H1 (cell line): ENCODE data around the gene NAA16. TPM values are rescaled to one million over a fixed set of nuclear protein-coding genes. Genes with fewer than 3 reads are reported as not detected.

Experiments used
- CTCF ChIA-PET: fragments of 300-600 bp; sonication (Branson Sonifier 250); formaldehyde crosslinking; loops from one replicate; lab custom pipeline; 2021; ENCODE audit not compliant: partially characterized antibody; lab: Charles Lee
- POLR2A ChIA-PET: fragments of 300-600 bp; sonication (Branson Sonifier 250); formaldehyde crosslinking; loops from one replicate; lab custom pipeline; 2021; ENCODE audit warnings: inconsistent platforms; ENCODE audit not compliant: partially characterized antibody; lab: Charles Lee
- DNase-seq, 2 experiments: peaks; one replicate each; pipeline versions ENCODE4 v3.0.0 to v3.0.0-alpha.2; 2010 to 2022; ENCODE audit warnings: low spot score in 2 of 2, low read depth in 1 of 2, mixed read lengths in 1 of 2
- FAIRE-seq: peaks from 2 replicates; lab custom pipeline; 2011; peaks lifted over from hg19 to GRCh38; lab: Jason Lieb, UNC
- H2AFZ ChIP-seq: 2 replicates; pipeline ENCODE4 v1.8.1; 2012; ENCODE audit warnings: low read length, inconsistent platforms
- H2AK5ac ChIP-seq: 2 replicates; pipeline ENCODE4 v1.6.1; 2013; ENCODE audit warnings: low read depth, low read length
- H2BK120ac ChIP-seq: replicated peaks from 2 replicates; pipeline ENCODE3; 2013; ENCODE audit warnings: low read depth, low read length, inconsistent platforms
- H2BK12ac ChIP-seq: 2 replicates; pipeline ENCODE4 v1.6.1; 2013; ENCODE audit warnings: low read depth, low read length
- H2BK15ac ChIP-seq: 2 replicates; pipeline ENCODE4 v1.6.1; 2013; ENCODE audit warnings: low read length
- H2BK20ac ChIP-seq: 2 replicates; pipeline ENCODE4 v1.6.1; 2013; ENCODE audit warnings: low read length
- H2BK5ac ChIP-seq: 2 replicates; pipeline ENCODE4 v1.6.1; 2013; ENCODE audit warnings: low read depth, low read length
- H3K14ac ChIP-seq: 2 replicates; pipeline ENCODE4 v1.6.1; 2013; ENCODE audit warnings: inconsistent platforms; ENCODE audit not compliant: insufficient read length
- H3K18ac ChIP-seq: 2 replicates; pipeline ENCODE4 v1.6.1; 2013; ENCODE audit warnings: low read length; ENCODE audit errors: extremely low read depth
- H3K23ac ChIP-seq: 2 replicates; pipeline ENCODE4 v1.6.1; 2013; ENCODE audit warnings: inconsistent platforms; ENCODE audit not compliant: insufficient read length
- H3K23me2 ChIP-seq: 2 replicates; pipeline ENCODE4 v1.6.1; 2013; ENCODE audit warnings: low read depth, low read length
- H3K27ac ChIP-seq: 2 replicates; pipeline ENCODE4 v1.6.1; 2011; ENCODE audit warnings: low read depth, low read length, inconsistent platforms
- H3K27me3 ChIP-seq, 4 experiments: replicated peaks in 1 of 4; 1 replicate in 1 of 4; 2 replicates in 3 of 4; pipeline versions ENCODE4 v1.6.1 to v1.8.1; 2011 to 2013; ENCODE audit warnings: low read length in 3 of 4, mild to moderate bottlenecking in 3 of 4, inconsistent platforms in 2 of 4, mixed read lengths in 2 of 4, moderate library complexity in 1 of 4; ENCODE audit not compliant: control insufficient read depth in 3 of 4, insufficient read depth in 3 of 4; ENCODE audit errors: extremely low read depth in 1 of 4
- H3K36me3 ChIP-seq, 4 experiments: 2 replicates each; pipeline versions ENCODE4 v1.6.1 to v1.8.1; 2011 to 2013; ENCODE audit warnings: mild to moderate bottlenecking in 4 of 4, low read length in 3 of 4, moderate library complexity in 2 of 4, control low read depth in 1 of 4, inconsistent platforms in 1 of 4; ENCODE audit not compliant: insufficient read depth in 4 of 4, control insufficient read depth in 2 of 4
- H3K4ac ChIP-seq: replicated peaks from 2 replicates; pipeline ENCODE3; 2013; ENCODE audit warnings: low read length, low read depth, mixed read lengths, inconsistent platforms; ENCODE audit not compliant: insufficient read length
- H3K4me1 ChIP-seq, 4 experiments: replicated peaks in 1 of 4; 1 replicate in 1 of 4; 2 replicates in 3 of 4; pipeline versions ENCODE4 v1.6.1 to v1.8.1; 2011 to 2013; ENCODE audit warnings: low read length in 3 of 4, inconsistent platforms in 2 of 4, mixed read lengths in 1 of 4; ENCODE audit not compliant: insufficient read depth in 4 of 4, control insufficient read depth in 3 of 4
- H3K4me2 ChIP-seq, 2 experiments: 2 replicates each; pipeline versions ENCODE4 v1.6.1 to v1.8.1; 2011 to 2013; ENCODE audit warnings: low read depth in 2 of 2, low read length in 2 of 2, control low read depth in 1 of 2, inconsistent platforms in 1 of 2, mild to moderate bottlenecking in 1 of 2; ENCODE audit not compliant: insufficient read depth in 1 of 2
- H3K4me3 ChIP-seq, 4 experiments: fragments of 200-600, 300-600 bp in 1 of 4; sonication (generic), shearing (Covaris generic), sonication (Bioruptor Twin) in 1 of 4; 2 replicates each; pipeline versions ENCODE4 v1.5.1 to v1.8.1; 2011 to 2016; ENCODE audit warnings: low read length in 4 of 4, low read depth in 3 of 4, control low read depth in 2 of 4, inconsistent platforms in 2 of 4, mild to moderate bottlenecking in 2 of 4, mixed read lengths in 1 of 4, moderate library complexity in 1 of 4; ENCODE audit not compliant: insufficient read depth in 2 of 4; ENCODE audit errors: extremely low read depth in 1 of 4
- H3K56ac ChIP-seq: replicated peaks from 2 replicates; pipeline ENCODE3; 2013; ENCODE audit warnings: low read depth, mild to moderate bottlenecking, mixed read lengths, low read length, inconsistent platforms; ENCODE audit not compliant: insufficient read length
- H3K79me1 ChIP-seq: 2 replicates; pipeline ENCODE4 v1.6.1; 2013; ENCODE audit warnings: low read depth, low read length, control low read depth
- H3K79me2 ChIP-seq, 2 experiments: 2 replicates each; pipeline versions ENCODE4 v1.6.1 to v1.8.1; 2012 to 2013; ENCODE audit warnings: low read length in 2 of 2, mild to moderate bottlenecking in 2 of 2, inconsistent platforms in 1 of 2; ENCODE audit not compliant: insufficient read depth in 2 of 2, control insufficient read depth in 1 of 2
- H3K9ac ChIP-seq, 4 experiments: replicated peaks in 1 of 4; 1 replicate in 1 of 4; 2 replicates in 3 of 4; pipeline versions ENCODE4 v1.6.1 to v1.8.1; 2011 to 2013; ENCODE audit warnings: low read depth in 3 of 4, low read length in 3 of 4, control low read depth in 2 of 4, mild to moderate bottlenecking in 2 of 4, moderate library complexity in 2 of 4, inconsistent platforms in 1 of 4; ENCODE audit errors: extremely low read depth in 1 of 4
- H3K9me3 ChIP-seq, 2 experiments: 2 replicates each; pipeline versions ENCODE4 v1.6.1 to v1.8.1; 2012 to 2013; ENCODE audit warnings: mild to moderate bottlenecking in 2 of 2, moderate library complexity in 2 of 2, control low read depth in 1 of 2, inconsistent platforms in 1 of 2, low read depth in 1 of 2, low read length in 1 of 2, mixed read lengths in 1 of 2; ENCODE audit not compliant: insufficient read depth in 2 of 2
- H4K20me1 ChIP-seq, 2 experiments: replicated peaks in 1 of 2; 2 replicates each; pipeline versions ENCODE3 to v1.8.1; 2011 to 2013; ENCODE audit warnings: inconsistent platforms in 2 of 2, low read length in 2 of 2, mild to moderate bottlenecking in 1 of 2; ENCODE audit not compliant: insufficient read depth in 2 of 2, control insufficient read depth in 1 of 2
- H4K5ac ChIP-seq: 2 replicates; pipeline ENCODE4 v1.6.1; 2013; ENCODE audit warnings: low read length, low read depth, mixed read lengths, inconsistent platforms; ENCODE audit not compliant: insufficient read length
- H4K8ac ChIP-seq: 2 replicates; pipeline ENCODE4 v1.8.0; 2013; ENCODE audit warnings: mild to moderate bottlenecking, moderate library complexity, low read length, inconsistent platforms; ENCODE audit not compliant: insufficient read depth; ENCODE audit errors: extremely low read depth
- H4K91ac ChIP-seq: replicated peaks from 2 replicates; pipeline ENCODE3; 2013; ENCODE audit warnings: low read length, mixed read lengths, inconsistent platforms; ENCODE audit not compliant: insufficient read length
- CEBPB ChIP-seq: IDR thresholded peaks from 2 replicates; pipeline ENCODE4 v1.6.1; 2012; ENCODE audit warnings: low read depth, low read length
- HDAC2 ChIP-seq, 2 experiments: fragments of 300-600 bp in 1 of 2; sonication (generic) in 1 of 2; IDR thresholded peaks; 2 replicates each; pipeline ENCODE4 v1.6.1; 2011 to 2012; ENCODE audit warnings: low read depth in 2 of 2, low read length in 2 of 2, mild to moderate bottlenecking in 2 of 2, moderate library complexity in 2 of 2, borderline replicate concordance in 1 of 2, inconsistent platforms in 1 of 2
- NANOG ChIP-seq: IDR thresholded peaks from 2 replicates; pipeline ENCODE4 v1.6.1; 2011; ENCODE audit warnings: low read length, low read depth, mild to moderate bottlenecking, inconsistent platforms; ENCODE audit not compliant: insufficient read depth, poor library complexity, severe bottlenecking
- RBBP5 ChIP-seq: IDR thresholded peaks from 2 replicates; pipeline ENCODE4 v1.7.1; 2012; ENCODE audit warnings: low read depth, mild to moderate bottlenecking, inconsistent platforms, low read length, moderate library complexity, borderline replicate concordance
- RFX5 ChIP-seq: IDR thresholded peaks from 2 replicates; pipeline ENCODE4 v1.6.1; 2011; ENCODE audit warnings: low read depth, low read length, improper control_type of control experiment, borderline replicate concordance
- WGBS, 2 experiments: shearing (Covaris generic) in 1 of 2; methylation state at CpG; one replicate each; pipeline versions ENCODE4 v1.1.6 to v1.1.7; 2013 to 2015; ENCODE audit warnings: low lambda C conversion rate in 2 of 2, mixed read lengths in 2 of 2, inconsistent platforms in 1 of 2, low coverage in 1 of 2, missing lambda C conversion rate in 1 of 2; ENCODE audit not compliant: insufficient replicate concordance in 2 of 2, insufficient coverage in 1 of 2, insufficient read length in 1 of 2; ENCODE audit errors: extremely low coverage in 1 of 2, missing lambda C conversion rate in 1 of 2; 5-methylcytosine and 5-hydroxymethylcytosine counted together
- polyA plus RNA-seq, 7 experiments: library from polyadenylated mRNA; depleted of rRNA in 3 of 7; stranded (reverse) in 5 of 7; unstranded in 2 of 7; fragments of >200 nt in 5 of 7; fragments of 200-250 nt in 2 of 7; gene quantifications; 1 replicate in 5 of 7; 2 replicates in 1 of 7; 4 replicates in 1 of 7; pipeline versions ENCODE4 v1.2.1 to v1.2.3, GENCODE V29; 2011 to 2013; ENCODE audit warnings: missing spikeins in 2 of 7, mixed read lengths in 2 of 7
- total RNA-seq: library from RNA; stranded (reverse); fragmentation: NEBNext Ultra II Directional; extraction: Animal tissue kit (Norgen Biotek cat#: 25700); gene quantifications from 2 replicates; pipeline ENCODE4 v1.2.1, GENCODE V29; 2021
- TF ChIP-seq, protein P1 (sequence below), 3 experiments: IDR thresholded peaks; 1 replicate in 2 of 3; 2 replicates in 1 of 3; pipeline versions ENCODE4 v1.5.1 to v1.6.1; 2011; ENCODE audit warnings: low read length in 3 of 3, mild to moderate bottlenecking in 3 of 3, inconsistent platforms in 2 of 3, low read depth in 1 of 3, moderate library complexity in 1 of 3; ENCODE audit not compliant: insufficient read depth in 1 of 3; ENCODE audit errors: control extremely low read depth in 1 of 3

NAA16 gene
- total and polyA plus RNA-seq, 2 of the 8 experiments (the other 6 are each of a cell fraction or from before 2014, with no cell fraction given), result 11.4 to 40.0 TPM

DNA sequence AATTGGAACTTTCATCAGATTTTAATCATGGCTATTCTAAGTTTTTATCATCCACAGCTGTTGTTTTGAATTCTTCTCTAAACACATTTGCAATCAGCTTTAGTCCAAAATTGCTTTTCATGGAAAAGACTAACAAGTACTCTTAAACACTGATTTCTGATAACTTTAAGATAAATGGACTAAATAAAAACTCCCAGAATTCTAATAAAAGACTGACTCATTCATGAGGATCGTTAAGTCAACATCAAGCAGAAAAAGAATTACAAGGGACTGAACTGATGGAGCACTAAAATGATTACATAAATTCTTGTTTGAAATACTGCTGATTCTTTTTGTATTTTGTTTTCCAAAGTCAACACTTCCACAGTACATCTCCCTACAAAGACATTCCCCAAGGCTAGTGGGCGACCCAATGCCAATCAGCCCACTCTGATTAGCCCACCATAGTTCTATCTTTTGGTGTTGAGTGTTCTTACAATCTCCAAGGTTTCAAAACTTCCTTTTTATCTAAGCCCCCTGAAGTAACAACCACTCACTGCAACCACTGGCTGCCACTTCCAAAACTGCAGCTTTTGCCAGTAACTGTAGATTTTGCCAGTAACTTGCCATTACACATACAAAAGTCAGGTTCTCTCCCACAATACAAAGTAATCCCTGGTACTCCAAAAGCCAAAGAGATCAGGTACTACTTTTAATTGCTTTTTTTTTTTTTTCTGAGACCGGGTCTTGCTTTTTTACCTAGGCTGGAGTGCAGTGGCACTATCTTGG is 14.0 kb upstream of the NAA16 start:
- H3K27ac ChIP-seq, result no peak overlapping the region
- ChIA-PET POLR2A (interaction anchor here (0.6 kb wide), 1 partner anchor 1528 kb away, joined by 3 read pairs; no protein-coding TSS in a partner anchor), CTCF (no interaction called here)
- H3K79me2 ChIP-seq, result no peaks in the 10 kb centered on the region
- H3K9me3 ChIP-seq, result no peaks in the 10 kb centered on the region; a peak in 1 of 4 replicates
- H3K4me2 ChIP-seq, result no peak overlapping the region
- H4K5ac ChIP-seq, result no peak overlapping the region
- no peaks in the 10 kb centered on the region for H3K23me2 ChIP-seq
- H2BK120ac ChIP-seq, result no peak overlapping the region
- no peak overlapping the region for H3K23ac ChIP-seq
- H2AK5ac ChIP-seq, result no peak overlapping the region
- H3K4me3 ChIP-seq, result no peak overlapping the region
- H2AFZ ChIP-seq, result no peak overlapping the region
- H2BK5ac ChIP-seq, result no peak overlapping the region
- H4K20me1 ChIP-seq, result no peaks in the 10 kb centered on the region
- no peak overlapping the region for H4K8ac ChIP-seq
- WGBS, 2 experiments, result 87% methylated on average over 3 of the region's 3 CpGs; no CpG with 5 or more reads in 1 of the 2 experiments
- FAIRE-seq, result no peak
- no peak overlapping the region for H3K4ac ChIP-seq
- no peak overlapping the region for H3K56ac ChIP-seq
- no peaks in the 10 kb centered on the region for H3K4me1 ChIP-seq
- H3K79me1 ChIP-seq, result no peaks in the 10 kb centered on the region
- H2BK12ac ChIP-seq, result no peak overlapping the region
- no peaks in the 10 kb centered on the region for H3K36me3 ChIP-seq
- no peak overlapping the region for H2BK15ac ChIP-seq
- H3K18ac ChIP-seq, result no peak overlapping the region
- H2BK20ac ChIP-seq, result no peak overlapping the region
- H3K27me3 ChIP-seq, result no peaks in the 10 kb centered on the region
- H3K9ac ChIP-seq, result no peak overlapping the region
- DNase-seq, result no peak
- H3K14ac ChIP-seq, result no peak overlapping the region
- H4K91ac ChIP-seq, result no peak overlapping the region
- TF ChIP-seq RFX5 (no peak), HDAC2 (IDR thresholded peaks at IDR 0.05; ENCODE audit: borderline replicate concordance in 1 of 2, low read depth in 2 of 2, low read length in 2 of 2) (no peak), RBBP5 (no peak), NANOG (no peak), CEBPB (no peak)
- TF ChIP-seq, protein P1, sequence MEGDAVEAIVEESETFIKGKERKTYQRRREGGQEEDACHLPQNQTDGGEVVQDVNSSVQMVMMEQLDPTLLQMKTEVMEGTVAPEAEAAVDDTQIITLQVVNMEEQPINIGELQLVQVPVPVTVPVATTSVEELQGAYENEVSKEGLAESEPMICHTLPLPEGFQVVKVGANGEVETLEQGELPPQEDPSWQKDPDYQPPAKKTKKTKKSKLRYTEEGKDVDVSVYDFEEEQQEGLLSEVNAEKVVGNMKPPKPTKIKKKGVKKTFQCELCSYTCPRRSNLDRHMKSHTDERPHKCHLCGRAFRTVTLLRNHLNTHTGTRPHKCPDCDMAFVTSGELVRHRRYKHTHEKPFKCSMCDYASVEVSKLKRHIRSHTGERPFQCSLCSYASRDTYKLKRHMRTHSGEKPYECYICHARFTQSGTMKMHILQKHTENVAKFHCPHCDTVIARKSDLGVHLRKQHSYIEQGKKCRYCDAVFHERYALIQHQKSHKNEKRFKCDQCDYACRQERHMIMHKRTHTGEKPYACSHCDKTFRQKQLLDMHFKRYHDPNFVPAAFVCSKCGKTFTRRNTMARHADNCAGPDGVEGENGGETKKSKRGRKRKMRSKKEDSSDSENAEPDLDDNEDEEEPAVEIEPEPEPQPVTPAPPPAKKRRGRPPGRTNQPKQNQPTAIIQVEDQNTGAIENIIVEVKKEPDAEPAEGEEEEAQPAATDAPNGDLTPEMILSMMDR (IDR thresholded peaks at IDR 0.05; ENCODE audit: control extremely low read depth in 1 of 3, insufficient read depth in 1 of 3, low read depth in 1 of 3, low read length in 3 of 3), result no peak
